HG02840 (cell line): ENCODE data around the gene SRRM3.
"Not testable (repeated sequence)": the region's sequence is repeated elsewhere in the genome, so short reads cannot be mapped to it uniquely, and the experiment has no call there.

Source experiments
- ATAC-seq: cut with Tn5 transposase; IDR thresholded peaks from one replicate; pipeline ENCODE4 v1.9.1; 2021; ENCODE audit warnings: mild to moderate bottlenecking, moderate library complexity, moderate number of reproducible peaks; ENCODE audit not compliant: unreplicated experiment, low FRiP score

Gene SRRM3

GRCh38 chr7:76224695-76225094 lies 23.0 kb downstream of the SRRM3 start:
- no peak for ATAC-seq

GRCh38 chr7:76225379-76225778 lies 23.7 kb downstream of the SRRM3 start:
- ATAC-seq: no peak

- ATAC-seq: no peak
Measured at GRCh38 chr7:76225951-76226350, 24.3 kb downstream of the SRRM3 start.

GRCh38 chr7:76226878-76227423 lies 25.3 kb downstream of the SRRM3 start:
- not testable (repeated sequence) for ATAC-seq

- ATAC-seq: no peak
Measured at GRCh38 chr7:76230214-76230613, 28.5 kb downstream of the SRRM3 start.

- ATAC-seq: no peak
Measured at GRCh38 chr7:76231071-76231470, 29.4 kb downstream of the SRRM3 start.

- ATAC-seq: no peak
Measured at GRCh38 chr7:76231583-76231982, 29.9 kb downstream of the SRRM3 start.

- no peak for ATAC-seq
Measured at GRCh38 chr7:76232698-76233097, 31.0 kb downstream of the SRRM3 start.

GRCh38 chr7:76233538-76234281 lies 32.0 kb downstream of the SRRM3 start:
- no peak for ATAC-seq

- ATAC-seq: no peak
Measured at GRCh38 chr7:76234282-76234584, 32.5 kb downstream of the SRRM3 start.

GRCh38 chr7:76234931-76235441 lies 33.3 kb downstream of the SRRM3 start:
- ATAC-seq: no peak

- no peak for ATAC-seq
Measured at GRCh38 chr7:76236224-76236623, 34.5 kb downstream of the SRRM3 start.

- no peak for ATAC-seq
Measured at GRCh38 chr7:76238326-76238725, 36.6 kb downstream of the SRRM3 start.

GRCh38 chr7:76241141-76241540 lies 39.4 kb downstream of the SRRM3 start:
- no peak for ATAC-seq

GRCh38 chr7:76242517-76243063 lies 40.9 kb downstream of the SRRM3 start:
- not testable (repeated sequence) for ATAC-seq

GRCh38 chr7:76244781-76245391 lies 43.2 kb downstream of the SRRM3 start:
- ATAC-seq: no peak

- no peak for ATAC-seq
Measured at GRCh38 chr7:76246804-76247389, 45.2 kb downstream of the SRRM3 start.

GRCh38 chr7:76247938-76248337 lies 46.2 kb downstream of the SRRM3 start:
- no peak for ATAC-seq

GRCh38 chr7:76252021-76252420 lies 50.3 kb downstream of the SRRM3 start:
- ATAC-seq: no peak

- no peak for ATAC-seq
Measured at GRCh38 chr7:76254781-76255180, 53.1 kb downstream of the SRRM3 start.

- no peak for ATAC-seq
Measured at GRCh38 chr7:76257973-76258372, 56.3 kb downstream of the SRRM3 start.
